ENCODE measurements around the gene TGFBR3.

TGFBR3 gene

DNA sequence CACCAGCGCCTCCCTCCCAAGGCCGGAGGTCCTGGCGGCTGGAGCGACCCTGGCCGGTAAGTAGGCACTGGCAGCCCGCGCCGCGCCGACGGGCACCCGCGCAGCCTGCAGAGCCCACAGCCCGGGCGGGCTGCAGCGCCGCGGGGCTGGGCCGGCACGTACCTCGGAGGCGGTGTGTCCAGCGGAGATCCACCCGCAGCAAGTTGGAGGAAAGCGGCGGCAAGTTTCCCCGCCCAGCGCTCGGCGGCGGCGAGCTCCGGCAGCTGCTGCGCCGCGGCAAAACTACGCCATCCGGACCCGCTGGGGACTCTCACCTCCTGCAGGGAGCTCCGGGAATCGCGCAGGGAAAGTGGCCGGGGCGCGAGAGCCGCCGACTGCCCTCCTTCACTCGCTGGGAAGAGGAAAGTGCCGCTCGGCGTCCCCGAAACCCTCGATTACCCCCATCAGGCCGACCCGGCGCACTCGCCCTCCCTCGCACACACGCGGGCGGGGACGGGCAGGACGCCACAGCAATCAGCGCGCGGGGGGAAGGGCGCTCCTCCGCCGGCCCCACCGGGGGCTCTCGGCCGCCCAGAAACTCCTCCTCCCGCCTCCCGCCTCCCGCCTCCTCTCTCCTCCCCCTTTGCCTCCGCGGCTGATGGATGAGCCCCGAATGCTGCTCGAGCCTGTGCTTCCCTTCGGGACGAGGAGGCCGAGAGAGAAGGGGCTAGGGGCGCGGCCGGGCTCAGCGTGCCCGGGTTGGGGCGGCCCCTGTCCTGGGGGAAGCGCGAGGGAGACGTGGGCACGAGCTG is at the start of gene TGFBR3:
TSS of gene TGFBR3 (minus strand) at position 436 of the 791 bp plus-strand sequence. CDS start 24,620 bp downstream, outside the sequence.
- DNase-seq = peak; percentile 78

DNA sequence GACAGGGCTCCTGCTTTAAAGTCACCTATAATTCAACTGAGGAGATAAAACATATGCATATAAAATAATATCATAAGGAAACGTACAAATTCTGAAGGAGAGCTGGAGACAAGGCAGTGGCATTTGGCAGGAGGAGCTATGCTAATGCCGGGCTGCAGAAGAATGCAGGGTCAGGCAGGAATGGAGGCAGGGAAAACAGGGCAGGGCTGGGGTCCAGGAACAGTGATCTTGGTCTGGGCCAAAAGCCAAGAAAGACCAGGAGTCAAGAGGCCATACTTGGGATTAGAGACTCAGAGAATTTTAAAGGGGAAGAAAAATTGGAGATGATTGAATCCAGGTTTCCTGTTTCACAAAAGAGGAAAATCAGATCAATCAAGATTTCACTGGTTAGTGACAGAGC is 43.3 kb upstream of the TGFBR3 start:
- no peak for DNase-seq

- DNase-seq = no peak
Measured at GRCh38 chr1:91928026-91928425, 42.1 kb upstream of the TGFBR3 start.

- no peak for DNase-seq
Measured at GRCh38 chr1:91925644-91926435, 39.9 kb upstream of the TGFBR3 start.

GRCh38 chr1:91924146-91924545 is 38.2 kb upstream of the TGFBR3 start:
- no peak for DNase-seq

DNA sequence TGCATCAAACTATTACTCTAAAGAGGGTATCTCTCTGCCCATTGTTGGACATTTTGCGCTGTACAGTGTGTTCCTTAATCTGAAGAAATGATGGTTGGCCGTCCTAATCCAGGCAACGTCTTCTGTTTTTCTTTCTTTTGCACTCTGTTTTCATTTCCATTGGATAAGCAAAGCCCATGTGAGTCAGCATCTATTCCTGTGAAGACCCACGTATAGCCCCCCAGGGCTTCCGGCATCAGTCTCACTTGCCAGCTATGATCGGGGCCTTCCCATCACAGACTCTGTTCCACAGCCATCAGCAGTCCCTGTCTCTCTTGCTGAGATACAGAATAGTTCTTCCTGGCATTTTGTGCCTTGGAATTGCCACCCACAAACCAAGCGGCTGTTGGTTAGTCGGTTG is 34.0 kb upstream of the TGFBR3 start:
- DNase-seq = no peak

DNA sequence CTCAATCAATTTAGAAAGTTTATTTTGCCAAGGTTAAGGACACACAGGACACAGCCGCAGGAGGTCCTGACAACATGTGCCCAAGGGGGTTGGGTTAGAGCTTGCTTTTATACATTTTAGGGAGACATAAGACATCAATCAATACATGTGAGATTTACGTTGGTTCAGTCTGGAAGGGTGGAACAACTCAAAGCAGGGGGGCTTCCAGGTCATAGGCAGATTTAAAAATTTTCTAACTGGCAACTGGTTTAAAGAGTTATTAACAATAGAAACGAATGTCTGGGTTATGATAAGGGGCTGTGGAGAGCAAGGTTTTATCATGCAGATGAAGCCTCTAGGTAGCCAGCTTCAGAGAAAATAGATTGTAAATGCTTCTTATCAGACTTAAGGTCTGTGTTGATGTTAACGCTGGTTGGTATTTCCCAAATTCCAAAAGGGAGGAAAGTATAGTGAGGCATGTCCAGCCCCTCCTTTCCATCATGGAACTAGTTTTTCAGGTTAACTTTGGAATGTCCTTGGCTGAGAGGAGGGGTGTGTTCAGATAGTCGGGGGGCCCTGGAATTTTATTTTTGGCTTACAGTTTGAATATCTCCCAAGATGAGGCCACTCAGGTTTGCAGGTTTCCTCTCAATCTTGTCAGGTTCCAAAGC is 31.0 kb upstream of the TGFBR3 start:
- DNase-seq = no peak

DNA sequence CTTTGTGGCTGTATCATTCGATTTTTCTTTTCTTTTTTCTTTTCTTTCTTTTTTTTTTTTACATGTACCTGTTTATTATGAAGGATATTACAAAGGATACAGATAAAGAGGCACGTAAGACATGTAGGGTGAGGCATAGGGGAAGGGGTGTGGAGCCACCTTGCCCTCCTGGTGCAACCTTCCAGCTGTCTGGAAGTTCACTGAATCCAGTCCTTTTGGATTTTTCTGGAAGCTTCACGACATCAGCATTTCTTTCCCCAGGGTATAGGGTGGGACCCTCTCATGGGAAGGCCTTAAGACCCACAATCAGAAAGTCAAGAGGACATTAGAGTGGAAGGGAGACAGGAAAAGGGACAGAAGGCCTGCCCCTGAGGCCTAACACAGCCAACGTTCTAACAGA is 30.1 kb upstream of the TGFBR3 start:
- no peak for DNase-seq

DNA sequence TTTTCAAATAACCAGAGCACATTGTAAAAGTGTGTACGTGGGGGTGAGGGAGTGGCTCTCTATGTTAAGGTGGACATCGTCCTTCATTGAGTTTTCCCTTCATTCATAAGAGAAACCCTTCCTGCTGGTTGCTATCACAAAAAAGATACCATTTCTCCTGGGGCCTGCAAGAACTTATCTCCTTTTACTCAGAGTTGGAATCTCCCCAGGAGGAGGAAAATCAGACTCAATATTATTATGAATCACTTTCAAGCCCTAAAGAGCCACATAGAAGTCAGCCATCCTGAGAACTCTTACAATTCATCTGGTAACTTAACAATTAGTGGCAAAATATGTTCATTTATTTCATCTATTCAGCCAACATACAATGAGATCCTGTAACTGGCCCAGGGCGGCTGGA is 27.1 kb upstream of the TGFBR3 start:
- DNase-seq = no peak

DNA sequence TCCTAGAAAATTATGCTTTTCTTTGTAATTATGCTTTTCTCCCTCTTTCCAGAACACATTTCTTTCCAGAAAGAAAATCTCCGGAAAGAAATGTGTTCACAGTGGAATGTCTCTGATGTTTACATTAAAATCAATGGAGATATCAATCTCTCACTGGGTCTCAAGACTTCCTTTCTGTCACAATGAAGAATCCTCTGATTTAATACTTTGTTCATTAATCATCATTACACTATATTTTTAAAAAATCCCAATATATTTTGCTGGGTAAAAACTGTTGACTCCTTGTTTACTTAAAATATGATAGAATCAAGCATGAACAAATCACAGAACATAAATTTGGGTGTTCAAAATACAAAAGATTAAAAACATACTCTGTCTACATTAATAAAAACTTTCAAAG is 26.3 kb upstream of the TGFBR3 start:
- DNase-seq = no peak

DNA sequence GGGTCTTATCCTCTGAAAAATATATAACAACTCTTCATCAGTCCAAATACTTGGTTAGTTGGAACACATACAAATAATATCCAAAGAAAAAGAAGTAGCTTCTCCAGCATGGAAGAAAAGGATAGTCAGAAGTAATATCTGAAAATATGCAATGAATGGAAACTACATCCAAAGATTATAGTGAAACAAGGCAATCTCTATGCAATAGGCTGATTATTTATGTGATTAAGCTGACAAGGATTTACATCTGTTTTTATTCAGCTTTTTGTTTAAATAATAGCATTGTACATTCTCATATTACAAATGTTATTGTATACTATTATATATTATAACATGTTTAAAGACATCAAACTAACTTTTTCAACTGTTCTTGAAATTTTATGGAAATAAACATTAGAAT is 15.3 kb upstream of the TGFBR3 start:
- no peak for DNase-seq

GRCh38 chr1:91900562-91900961 is 14.6 kb upstream of the TGFBR3 start:
- DNase-seq = no peak

- no peak for DNase-seq
Measured at GRCh38 chr1:91897016-91897415, 11.1 kb upstream of the TGFBR3 start.

- no peak for DNase-seq
Measured at GRCh38 chr1:91895832-91896556, 10.0 kb upstream of the TGFBR3 start.

DNA sequence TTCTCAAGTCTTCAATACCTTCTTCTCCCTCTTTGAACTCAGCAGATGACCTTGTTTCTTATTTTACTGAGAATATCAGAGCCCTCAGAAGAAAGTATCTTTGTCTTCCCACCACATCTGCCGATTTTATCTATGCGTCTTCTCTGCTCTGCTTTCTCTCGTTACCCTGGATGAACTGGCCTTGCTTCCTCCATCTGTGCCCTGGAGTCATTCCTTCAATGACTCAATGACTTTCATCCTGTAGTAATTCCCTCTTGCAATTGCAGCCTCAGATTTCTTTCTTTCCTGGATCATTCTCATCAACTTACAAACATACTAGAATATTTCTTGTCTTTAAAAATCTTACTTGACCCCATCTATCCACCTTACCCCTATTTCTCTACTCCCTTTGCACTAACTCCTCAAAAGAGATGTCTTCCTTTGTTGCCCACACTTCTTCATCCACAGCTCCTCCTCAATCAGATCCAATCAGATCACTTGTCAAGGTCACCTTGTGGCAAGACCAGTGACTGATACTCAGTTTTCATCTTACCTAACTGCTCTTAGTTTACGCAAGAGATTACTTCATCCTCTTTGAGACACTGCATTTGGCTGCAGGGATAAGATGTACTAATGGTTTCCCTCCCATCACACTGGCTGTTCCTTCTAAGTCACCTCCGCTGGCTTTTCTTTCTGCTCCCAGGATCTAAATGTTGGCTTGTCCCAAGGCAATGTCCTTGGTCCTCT is 8.2 kb upstream of the TGFBR3 start:
- no peak for DNase-seq

DNA sequence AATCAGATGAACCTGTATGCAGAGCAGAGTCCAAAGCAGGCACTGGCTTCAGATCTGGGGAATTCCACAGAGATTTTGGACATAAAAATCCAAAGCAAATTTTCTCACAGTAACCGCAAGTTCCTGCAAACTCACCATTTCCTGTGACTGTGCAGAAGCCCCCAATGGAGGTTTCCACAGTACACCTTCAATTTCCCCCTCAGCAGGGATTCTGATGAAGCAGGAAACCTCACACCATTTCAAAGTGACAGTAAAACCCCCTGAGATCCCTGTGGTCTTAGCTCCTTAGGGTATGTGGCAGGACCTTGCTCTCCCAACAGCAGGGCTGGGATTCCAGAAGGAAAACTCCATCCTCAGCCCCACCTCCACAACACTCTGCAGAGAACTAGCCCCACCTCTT is 6.0 kb upstream of the TGFBR3 start:
- DNase-seq = no peak

- DNase-seq = no peak
Measured at GRCh38 chr1:91891454-91891853, 5.5 kb upstream of the TGFBR3 start.

- no peak for DNase-seq
Measured at GRCh38 chr1:91889717-91890459, 3.9 kb upstream of the TGFBR3 start.

DNA sequence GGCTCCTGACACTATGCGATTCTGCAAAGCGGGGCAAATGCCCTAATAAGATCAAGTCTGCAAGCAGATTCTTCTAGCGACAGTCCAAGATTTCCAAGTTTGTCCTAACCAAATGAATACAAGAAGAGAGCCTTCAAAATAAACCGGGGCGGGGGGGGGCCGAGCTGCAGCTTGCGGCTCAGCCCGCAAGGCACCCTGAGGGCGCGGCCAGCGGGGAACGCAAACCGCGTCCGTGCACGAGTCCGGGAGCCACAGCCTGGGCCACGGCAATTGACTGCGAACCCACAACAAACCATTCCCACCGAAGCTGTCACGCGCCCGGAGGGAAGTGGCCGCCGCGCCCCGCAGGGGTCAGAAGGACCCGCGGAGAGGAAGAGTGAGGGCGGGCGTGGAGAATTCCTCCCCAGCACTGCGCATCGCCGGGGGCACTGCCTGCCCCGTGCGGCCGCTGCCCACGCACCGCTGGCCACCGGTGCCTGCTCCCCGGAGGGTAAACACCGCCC is 687 bp downstream of the TGFBR3 start:
- no peak for DNase-seq

DNA sequence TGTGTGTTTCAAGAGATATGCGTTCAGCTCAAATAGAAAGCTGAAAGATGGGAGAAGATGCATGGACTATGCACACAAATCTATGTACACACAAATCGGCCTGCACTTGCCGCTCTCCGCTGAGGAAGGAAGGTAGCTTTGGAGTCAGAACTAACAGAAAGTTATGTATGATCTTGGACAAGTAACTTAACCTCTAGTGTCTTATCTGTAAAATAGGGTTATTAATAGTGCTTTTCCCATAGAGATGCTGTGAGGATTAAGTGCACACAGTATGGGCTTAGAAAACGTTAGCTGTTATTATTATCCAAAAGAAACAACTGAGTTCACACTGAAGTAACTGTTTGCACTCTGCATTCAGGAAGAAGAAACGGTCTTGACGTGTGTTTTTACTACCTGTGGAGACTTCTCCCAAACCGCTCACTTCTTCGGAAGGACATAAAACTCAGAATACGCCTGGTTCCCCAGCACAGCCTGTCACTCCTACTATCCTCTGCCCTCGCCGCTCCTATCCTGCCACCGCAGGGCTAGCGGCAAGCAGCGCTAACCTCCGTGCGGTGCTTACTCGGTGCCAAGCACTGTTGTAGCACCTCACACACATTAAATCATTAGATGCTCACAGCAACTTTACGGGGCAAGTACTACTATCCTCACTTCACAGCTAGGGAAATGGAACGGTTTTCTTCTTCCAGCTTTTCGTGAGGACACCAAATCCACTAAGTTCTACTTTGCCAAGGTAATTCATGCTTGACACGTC is 1.3 kb downstream of the TGFBR3 start:
- peak; percentile 27 for DNase-seq

DNA sequence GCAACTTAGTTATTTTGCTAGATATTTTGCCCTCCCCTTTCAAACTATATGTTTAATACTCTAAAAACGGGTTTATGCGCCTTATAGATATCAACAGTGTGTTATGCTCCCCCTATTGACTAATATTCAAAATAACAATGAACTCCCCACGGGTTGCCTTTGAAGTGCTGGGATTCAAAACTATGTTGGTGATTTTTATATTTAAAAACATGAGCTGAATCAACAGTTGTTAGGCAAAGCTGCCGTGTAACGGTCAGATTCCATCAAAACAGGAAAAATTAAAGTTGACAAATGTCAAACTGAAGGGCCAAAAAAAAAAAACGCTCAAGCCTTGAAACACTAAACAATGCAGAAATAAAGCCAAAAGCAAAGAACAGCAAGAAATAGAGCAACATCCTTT is 2.5 kb downstream of the TGFBR3 start:
- DNase-seq = peak; percentile 53

Data from NCI-H1694 treated with DMSO at 0.1 percent for 48 hours (cell line).